NCI-H226 (cell line): ENCODE measurements around the gene DDX27.

Experiments used
- DNase-seq: peaks from one replicate; pipeline ENCODE4 v3.0.0-alpha.2; 2015

The DDX27 gene

DNA sequence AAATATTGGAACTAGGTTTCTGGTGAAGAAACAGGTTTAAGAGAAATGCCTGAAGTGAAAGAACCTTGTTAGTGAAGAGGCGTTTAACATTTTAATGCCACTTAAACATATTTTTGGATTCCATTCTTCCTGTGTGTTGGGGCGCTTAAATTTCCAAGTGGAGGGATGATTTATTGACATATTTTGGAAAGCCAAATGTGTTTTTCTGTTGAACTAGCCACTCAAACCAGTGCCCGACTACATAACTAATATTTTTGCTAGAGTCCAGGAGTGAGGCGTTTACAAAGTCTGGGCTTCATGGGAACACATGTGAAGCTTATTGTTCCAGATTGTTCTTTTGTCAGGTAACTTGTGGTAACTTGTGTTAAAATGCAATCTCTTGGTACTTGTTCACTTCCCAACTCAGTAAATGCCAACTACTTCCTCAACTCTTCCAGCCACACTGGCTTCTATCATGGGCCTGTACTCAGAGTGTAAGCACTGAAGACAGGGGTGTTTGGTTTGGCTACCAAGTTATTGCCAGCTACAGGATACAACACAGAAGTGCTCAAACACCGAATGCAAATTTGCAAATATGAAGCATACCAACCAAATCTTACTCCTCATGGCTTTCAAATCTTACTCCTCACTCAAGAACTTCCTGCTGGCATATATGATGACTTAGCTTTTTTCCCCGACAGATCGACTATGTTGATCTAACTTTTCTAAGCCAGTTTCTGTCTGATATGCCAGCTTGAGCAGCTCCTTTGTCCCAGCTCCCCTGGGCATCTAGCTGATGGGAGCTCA, 60.7 kb downstream of the DDX27 start:
- no peak for DNase-seq

DNA sequence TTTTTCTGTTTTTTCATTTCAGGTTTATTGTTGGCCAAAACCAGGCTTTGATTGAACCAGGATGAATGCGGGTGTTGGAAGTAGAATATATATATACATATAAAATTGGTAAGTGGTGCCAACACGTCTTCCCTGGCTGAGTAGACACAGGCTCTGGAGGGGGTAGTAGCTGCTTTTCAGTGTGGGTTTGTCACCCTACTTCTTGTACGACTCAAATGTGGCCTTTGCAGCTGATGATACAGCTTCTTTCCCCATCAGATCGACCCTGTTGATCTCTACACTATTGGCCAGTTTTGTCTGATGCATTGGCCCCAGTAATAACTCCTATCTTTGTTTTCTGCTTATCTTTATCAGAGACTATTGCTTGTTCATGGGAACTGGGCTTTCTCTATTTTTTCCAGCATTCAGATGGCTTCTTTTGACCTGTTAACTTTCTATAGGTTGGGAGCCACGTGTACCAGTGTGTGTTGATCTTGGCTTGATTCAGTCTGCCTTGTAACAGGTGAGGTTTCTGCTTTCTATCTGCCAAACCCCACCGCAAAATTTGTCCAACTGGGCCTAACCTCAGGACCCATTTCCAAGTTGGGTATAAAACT, 61.3 kb downstream of the DDX27 start:
- no peak for DNase-seq

DNA sequence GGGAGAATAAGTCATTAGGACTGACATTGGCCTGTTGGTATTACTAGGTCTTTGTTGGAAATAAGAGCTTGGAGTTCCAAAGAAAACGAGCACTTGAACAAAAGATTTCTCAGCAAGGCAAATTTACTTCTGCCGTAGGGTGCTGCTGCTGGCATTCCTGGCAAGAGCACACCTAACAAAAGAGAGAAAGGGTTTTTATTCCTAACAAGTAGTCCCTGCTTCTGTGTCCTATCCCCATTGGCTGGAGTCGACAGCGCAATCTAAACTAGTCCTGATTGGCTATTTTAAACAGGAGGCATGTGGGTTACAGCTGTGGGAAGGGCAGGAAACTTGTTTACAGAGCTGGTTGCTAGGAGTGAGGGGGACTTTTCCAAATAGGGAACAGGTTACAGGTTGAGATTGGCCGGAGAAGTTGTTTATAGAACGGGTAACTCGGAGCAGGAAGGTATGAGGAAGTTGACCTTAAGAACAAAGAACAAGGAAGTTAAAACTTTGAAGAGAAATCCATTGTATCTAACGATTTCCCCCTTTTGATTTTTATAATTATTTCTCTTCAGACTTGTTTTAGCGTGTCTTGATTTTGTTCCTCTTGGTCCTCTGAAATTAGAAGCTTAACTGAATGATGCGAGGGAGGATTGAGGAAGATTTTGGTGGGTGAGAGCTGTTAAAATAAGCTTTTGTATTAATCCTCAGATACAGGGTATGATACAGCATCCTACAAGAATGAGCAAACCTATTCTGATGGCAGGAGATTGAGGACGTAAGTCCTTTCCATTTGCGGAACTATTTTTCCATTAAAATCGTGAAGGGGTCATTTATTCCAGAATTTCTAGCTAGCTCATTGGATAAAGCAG, 62.1 kb downstream of the DDX27 start:
- DNase-seq = peak; percentile 31

DNA sequence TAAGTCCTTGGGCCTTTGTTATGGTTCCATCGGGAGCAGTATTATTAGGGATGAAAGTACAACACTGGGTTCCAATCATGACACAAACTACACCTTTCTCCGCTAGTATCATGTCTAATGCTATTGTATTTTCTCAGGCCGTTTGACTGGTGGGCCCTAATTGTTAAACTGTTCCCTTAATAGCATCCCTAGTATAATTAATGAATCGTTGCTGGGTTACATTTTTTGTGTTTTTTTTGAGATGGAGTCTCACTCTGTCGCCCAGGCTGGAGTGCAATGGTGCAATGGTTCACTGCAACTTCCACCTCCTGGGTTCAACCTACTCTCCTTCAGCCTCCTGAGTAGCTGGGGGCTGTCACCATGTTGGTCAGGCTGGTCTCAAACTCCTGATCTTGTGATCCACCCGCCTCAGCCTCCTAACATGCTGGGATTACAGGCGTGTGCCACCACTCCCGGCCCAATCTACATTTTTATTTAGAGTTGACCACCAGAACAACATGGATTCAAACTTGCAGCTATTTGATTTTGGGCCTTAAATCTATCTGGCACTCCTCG, 62.8 kb downstream of the DDX27 start:
- DNase-seq = no peak

DNA sequence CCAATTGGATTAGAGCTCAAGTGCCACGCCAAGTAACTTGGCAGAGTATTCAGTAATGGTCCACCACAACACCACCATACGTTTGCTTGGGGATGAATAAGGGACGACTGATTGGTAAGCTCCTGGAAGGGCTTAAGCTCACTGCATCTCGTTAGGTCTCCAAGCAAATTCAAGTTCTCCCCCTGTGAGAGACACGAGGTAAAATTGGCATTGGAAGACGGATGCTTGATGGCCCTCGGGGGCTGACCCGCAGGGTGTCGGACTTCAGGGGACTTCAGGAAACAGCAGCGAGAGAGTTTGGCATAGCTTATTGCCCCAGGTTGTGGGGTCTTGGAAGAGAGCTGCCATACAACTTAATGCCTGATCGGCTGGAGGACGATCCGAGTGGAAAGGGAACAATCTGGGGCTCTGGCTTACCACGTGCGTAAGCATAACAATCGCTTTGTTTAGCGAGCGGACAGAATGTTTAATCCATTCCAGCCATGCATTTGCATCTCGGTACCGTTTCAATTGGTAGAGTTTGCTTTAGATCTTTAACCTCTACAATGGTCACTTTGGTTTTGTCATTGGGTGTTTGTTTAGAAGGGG, 63.5 kb downstream of the DDX27 start:
- no peak for DNase-seq

DNA sequence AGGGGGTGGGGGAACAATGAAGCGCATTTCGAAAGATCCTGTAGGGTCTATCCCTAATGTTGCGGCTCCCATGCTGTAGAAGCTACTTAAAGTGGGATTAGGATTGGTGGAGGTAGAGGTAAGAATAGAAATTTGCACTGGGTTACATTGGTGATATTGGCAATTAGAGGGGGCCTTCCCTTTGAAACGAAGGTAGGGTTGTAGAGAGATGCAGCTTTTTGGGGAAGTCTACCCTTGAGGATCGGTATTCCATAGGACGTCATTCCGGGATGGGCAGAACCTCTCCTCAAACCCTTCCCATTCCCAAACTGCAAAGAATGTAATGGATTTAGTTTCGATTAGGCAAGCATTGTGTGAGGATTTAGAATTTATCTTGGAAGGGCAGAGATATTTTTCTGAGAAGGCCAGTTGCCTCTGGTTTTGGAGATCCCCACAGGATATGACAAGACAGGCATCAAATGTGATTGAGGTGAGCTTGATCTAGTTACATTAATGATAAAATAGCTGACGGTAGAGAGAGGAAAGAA, 64.0 kb downstream of the DDX27 start:
- DNase-seq = no peak

DNA sequence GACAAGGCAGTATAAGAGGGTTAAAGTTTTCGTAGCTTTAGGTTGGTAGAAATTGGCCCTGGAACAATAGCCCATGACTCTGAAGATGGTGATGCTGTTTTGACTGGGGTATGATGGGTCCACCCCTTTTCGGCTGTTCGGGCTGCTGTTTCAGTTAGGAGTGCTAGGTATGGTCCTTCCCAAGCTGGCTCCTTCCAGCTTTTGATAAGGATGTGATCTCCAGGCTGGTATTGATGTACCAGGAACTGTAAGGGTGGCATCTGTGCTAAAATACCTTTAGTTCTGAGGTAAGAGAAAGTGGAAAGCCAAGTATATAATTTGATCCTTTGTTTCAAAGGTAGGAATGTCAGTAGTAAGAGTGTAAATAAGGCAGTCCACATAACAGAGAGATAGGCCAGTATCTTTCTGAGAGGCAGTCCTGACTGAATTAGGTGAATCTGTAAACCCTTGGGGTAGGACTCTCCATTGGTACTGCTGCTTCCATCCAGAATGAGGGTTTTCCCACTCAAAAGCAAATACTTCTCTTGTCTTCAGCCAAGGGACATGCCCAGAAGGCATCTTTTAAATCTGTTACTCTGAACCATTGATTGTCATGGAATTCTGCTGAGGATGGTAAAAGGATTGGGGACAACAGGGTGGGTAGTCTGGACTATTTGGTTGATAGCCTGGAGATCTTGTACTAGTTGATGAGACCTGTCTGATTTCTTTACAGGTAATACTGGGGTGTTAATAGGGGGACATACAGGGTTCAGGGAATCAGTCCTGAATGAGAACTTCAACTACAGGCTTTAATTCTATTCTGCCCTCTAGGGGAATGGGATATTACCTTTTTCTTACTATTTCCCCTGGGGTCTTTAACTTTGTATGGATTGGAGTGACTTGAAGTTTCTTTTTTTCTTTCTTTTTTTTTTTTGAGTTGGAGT, 64.7 kb downstream of the DDX27 start:
- DNase-seq = no peak

DNA sequence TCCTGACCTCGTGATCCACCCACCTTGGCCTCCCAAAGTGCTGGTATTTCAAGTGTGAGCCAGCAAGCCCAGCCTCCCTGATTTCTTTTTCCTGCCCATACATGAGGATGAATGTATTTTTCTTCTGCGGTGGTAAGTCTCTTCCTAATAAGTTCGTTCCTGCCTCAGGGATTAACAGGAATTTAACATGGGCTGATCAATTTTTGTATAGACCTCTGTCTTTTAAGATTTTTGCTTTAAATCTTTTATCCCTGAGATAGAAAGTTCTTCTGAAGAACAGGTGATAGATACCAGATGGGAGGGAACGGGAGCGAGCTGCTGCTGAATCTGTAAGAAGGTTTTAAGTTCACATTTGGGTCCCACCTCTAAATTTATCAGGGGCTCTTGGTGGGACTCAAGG, 65.6 kb downstream of the DDX27 start:
- DNase-seq = no peak

DNA sequence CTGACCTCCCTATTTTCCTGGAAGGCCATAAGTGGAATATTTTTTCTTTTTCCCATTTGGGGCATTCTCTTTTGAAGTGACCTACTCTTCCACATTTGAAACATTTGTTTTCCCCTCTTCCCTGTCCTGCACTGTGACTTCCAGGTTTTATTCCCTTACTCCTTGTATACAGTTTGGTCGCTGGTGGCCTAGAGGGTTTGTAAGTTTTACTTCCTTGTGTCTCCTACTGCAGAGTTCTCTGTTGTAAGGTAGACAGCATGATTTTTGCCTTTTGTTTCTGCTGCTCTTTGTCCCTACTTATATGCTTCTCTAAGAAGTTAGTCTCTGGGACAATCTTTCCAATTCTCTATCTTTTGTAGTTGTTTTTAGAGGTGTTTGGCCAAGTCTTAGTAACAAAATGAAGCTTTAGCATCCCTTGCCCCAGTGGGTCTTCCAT, 66.0 kb downstream of the DDX27 start:
- DNase-seq = no peak

DNA sequence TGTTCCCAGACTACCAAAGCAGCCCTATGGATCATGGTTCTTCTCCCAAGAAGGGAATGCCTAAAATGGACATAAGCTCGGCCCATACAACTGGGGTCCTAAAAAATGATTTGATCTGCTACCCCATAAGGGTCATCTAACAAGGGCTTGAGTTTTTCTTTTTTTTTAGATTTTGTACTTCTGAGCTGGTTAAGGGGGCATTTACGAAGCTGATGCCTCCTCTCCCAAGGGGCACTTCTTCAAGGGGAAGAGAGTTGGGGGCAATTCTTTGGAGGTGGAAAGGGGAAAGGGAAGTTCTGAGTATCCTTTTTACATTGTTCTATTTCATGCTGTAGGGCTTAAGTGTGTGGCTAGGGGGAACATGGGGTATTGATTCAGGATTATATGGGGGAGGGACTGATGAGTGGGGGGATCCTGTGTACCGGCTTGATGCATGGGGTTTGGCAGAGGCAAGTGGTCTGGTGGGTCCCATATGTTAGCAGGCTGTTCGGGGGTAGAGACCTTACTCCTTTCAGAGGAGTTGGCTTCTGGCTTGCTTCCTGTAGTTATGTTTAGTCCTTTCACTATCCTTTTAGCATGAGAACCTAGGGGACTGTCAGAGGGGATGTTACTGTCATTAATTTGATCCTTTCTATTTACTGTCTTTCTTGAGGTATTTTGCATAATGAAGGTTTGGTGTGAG, 66.7 kb downstream of the DDX27 start:
- DNase-seq = no peak

DNA sequence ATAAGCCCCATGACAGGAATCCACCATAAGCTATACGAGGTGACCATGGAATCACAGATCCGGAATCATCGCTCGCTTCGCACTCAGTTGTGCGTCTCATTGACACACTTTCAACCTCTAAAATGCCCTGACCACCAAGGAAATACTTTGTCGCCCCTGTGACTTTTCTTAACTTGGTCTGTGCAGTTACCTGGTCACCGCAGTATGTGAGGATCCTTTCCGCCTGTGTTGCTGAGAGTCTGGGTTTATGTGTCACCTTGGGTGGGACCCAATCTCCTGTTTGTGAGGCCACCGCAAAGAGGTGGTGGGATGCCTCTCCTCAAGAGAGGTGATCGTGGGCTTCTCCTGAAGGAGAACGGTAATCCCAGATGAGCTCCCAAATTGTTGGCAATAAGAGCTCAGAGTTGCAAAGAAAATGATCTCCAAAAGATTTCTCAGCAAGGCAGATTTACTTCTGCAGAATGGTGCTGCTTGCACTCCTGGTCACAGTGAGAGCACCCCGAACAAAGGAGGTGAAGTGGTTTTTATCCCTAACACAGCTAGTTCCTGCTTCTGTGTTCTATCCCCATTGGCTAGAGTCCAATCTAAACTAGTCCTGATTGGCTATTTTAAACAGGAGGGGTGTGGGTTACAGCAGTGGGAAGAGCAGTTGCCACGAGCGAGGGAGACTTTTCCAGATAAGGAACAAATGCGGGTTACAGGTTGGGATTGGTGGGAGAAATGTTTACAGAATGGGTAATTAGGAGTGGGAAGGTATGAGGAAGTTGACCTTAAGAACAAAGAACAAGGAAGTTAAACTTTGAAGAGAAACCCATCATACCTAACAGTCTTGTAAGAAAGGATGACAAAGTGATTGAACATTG, 67.7 kb downstream of the DDX27 start:
- DNase-seq = no peak

DNA sequence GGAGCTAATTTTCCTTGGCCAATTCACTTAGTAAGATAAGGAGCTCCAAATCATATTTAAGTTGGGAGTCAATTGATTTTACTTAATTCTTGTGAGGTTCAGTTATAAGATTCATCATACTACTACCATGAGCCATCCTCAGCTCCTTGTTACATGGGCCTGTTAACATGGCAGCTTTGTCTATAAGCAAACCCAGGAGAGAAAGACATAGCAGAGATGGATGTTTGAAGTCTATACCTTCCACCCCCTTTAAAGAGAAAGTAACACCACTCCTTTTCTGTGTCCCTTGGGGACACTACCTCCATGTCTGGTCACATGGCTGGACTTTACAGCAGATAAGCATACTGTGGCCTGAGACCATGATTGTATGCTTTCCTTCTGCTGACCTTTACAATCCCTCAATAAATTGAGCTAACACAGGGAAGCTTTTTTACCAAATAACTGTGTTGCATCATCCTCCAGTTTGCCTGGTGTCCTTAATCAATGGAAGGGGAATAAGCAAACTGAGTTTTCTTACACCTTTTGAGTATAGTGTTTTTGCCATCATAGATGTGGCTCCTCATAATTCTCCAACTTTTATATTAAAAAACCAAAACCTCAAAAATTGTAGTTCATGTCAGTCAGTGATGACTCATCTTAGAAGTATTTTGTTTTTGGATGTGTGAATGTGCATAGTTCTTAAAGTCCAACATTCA, 68.5 kb downstream of the DDX27 start:
- DNase-seq = no peak

DNA sequence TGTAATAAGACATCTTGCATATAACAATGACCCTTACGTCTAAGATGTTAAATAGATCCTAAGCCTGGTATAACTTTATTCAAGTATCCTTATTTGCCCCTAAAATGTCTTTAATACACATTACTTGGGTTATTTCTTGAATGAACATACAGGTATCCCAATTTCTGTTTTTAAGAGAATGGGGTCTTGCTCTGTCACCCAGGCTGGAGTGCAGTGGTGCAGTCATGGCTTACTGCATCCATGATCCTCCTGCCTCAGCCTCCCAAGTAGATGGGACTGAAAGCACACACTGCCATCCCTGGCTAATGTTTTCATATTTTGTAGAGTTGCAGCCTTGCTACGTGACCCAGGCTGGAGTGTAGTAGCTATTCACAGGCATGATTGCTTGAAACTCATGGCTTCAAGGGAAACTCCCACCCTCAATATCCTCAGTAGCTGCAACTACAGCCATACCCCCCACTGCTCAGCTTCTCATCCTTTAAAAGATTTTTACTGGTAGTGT, 69.1 kb downstream of the DDX27 start:
- DNase-seq = no peak

DNA sequence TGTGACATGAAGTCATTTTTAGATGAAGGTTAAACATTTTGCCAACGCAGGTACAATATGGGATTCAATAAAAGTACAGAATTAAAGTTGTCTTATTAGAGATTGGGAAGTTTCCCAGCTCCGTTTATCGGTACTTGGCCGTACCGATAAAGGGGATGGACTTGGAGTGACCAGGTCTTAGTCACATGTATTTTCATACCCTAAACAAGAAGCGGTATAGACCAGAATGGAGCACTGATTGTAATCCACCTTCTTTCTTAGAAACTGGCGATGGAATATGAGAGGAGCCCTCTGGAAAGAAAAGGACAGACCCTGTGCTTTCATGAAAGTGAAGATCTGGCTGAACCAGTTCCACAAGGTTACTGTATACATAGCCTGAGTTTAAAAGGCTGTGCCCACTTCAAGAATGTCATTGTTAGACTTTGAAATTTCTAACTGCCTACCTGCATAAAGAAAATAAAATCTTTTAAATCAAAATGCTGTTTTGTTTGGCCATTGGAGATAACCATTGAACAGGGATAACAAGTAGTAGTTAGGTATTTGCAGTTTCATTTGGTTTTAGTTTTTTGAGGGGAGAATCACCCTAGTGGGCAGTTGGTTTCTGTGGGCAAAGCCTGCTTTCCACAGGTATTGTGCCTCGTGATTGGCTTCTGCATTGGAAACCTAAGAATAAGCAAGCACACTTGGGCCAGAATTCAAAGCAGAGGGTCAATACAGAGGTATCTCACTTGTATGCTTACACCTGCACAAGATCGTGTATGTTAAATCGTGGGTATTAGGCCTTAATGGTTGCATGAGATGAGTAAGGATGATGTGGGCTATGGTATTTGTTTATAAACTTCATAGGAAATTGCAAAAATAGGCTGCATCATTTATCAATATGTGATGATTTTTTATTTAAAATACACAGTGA, 69.8 kb downstream of the DDX27 start:
- DNase-seq = no peak

DNA sequence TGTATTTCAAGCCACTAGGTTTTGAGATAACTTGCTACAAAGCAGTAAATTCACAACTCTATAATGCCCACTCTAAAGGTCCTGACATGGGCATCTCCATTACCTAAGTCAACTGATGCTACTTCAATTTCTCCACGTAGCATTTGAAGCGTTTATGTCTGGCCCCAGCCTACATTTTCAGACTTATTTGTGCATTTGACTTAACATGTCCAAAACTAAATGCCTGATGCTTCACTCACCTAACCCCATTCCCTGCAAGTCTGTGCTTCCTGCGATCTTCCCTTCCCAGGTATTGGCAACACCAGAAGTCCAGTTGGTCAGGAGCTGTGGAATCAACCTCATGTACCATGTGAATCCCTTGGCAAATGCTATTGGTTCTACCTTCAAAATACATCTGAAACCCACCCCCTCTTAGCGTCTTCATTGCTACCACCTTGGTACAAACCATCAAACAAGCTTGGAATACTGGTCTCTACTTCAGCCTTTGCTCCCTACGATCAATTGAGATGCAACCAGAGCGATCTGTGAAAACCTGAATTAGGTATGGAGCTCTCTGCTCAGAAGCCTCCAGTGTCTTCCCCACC, 71.5 kb downstream of the DDX27 start:
- no peak for DNase-seq

DNA sequence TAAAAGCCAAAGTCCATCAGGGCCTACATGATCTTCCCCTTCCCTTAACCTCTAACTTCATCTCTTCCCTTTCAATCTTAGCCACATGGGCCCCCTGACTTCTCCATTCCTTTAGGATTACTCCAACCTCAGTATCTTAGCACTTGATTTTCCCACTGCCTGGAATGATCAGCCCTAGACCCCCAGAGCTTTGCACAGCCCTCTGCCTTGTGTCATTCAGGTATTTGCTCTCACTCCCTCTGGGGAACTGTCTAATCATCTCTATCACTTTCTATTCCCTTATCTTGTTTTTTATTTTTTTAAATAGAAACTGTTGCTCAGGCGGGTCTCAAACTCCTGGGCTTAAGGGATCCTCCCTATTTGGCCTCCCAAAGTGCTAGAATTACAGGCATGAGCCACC, 72.0 kb downstream of the DDX27 start:
- DNase-seq = no peak

DNA sequence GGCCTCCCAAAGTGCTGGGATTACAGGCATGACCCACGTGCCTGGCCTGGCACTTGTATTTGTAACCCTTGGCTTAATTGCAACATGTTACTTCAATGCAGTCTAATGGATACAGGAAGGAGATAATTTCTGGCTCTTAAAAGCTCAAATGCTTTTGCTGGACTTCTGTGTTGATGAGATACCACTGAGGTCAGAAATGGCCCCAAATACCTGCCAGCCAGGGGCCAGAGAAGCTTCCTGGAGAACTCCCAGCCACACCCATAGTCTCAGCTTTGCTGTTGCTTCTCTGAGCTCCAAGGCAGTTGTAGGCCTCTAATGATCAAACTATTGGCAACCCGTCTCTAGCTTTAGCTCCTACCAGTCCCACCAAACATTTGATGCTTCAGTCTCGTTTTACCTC, 72.8 kb downstream of the DDX27 start:
- no peak for DNase-seq

DNA sequence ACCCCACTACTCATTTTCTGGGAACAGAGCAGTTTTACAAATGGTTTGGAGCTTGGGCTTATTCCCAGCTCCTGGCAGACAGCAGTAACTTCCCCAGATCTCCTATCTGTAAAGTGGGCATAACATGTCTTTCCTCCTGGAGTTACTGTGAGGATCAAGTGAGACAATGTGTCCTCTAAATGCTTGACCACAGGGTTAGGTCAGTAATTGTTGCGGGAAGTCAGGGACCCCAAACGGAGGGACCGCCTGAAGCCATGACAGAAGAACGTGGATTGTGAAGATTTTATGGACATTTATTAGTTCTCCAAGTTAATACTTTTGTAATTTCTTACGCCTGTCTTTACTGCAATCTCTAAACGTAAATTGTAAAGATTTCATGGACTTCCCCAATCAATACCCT, 73.9 kb downstream of the DDX27 start:
- DNase-seq = no peak
